ENCODE data around the gene HDGF.

The HDGF gene

GRCh38 chr1:156700736-156701531, 50.5 kb downstream of the HDGF start:
- DNase-seq (ENCODE audit: low read depth in 2 of 3, low spot score in 2 of 3), result no peak

- DNase-seq (ENCODE audit: low read depth in 2 of 3, low spot score in 2 of 3), result no peak
Measured at GRCh38 chr1:156698995-156699394, 52.5 kb downstream of the HDGF start.

GRCh38 chr1:156697481-156697880, 54.0 kb downstream of the HDGF start:
- no peak for DNase-seq (ENCODE audit: low read depth in 2 of 3, low spot score in 2 of 3)

- DNase-seq (ENCODE audit: low read depth in 2 of 3, low spot score in 2 of 3), result no peak
Measured at GRCh38 chr1:156696755-156697154, 54.7 kb downstream of the HDGF start.

- no peak for DNase-seq (ENCODE audit: low read depth in 2 of 3, low spot score in 2 of 3)
Measured at GRCh38 chr1:156694690-156694962, 56.8 kb downstream of the HDGF start.

- DNase-seq (ENCODE audit: low read depth in 2 of 3, low spot score in 2 of 3), result no peak
Measured at GRCh38 chr1:156693848-156694689, 57.4 kb downstream of the HDGF start.

- DNase-seq (ENCODE audit: low read depth in 2 of 3, low spot score in 2 of 3), result no peak
Measured at GRCh38 chr1:156692925-156693847, 58.3 kb downstream of the HDGF start.

GRCh38 chr1:156692441-156692924, 59.0 kb downstream of the HDGF start:
- no peak for DNase-seq (ENCODE audit: low read depth in 2 of 3, low spot score in 2 of 3)
